Measurements from ENCODE around the gene GOLGA6L25.
"Not testable (repeated sequence)": the region's sequence is repeated elsewhere in the genome, so short reads cannot be mapped to it uniquely, and the experiment has no call there.

Gene GOLGA6L25

GRCh38 chr15:28553268-28553667 is at the start of gene GOLGA6L25:
TSS of gene GOLGA6L25 (plus strand) at chr15:28553568. CDS start at chr15:28553629, 61 bp downstream.
- POLR2A ChIA-PET; DNase-seq (ENCODE audit: extremely low spot score); CTCF ChIA-PET: not testable (repeated sequence)

- POLR2A ChIA-PET; CTCF ChIA-PET; DNase-seq (ENCODE audit: extremely low spot score): not testable (repeated sequence)
These were observed 45.0 kb upstream of the GOLGA6L25 start for GRCh38 chr15:28508217-28508889.

GRCh38 chr15:28514128-28514527 is 39.2 kb upstream of the GOLGA6L25 start:
- CTCF ChIA-PET; DNase-seq (ENCODE audit: extremely low spot score); POLR2A ChIA-PET: not testable (repeated sequence)

GRCh38 chr15:28515208-28515607 is 38.2 kb upstream of the GOLGA6L25 start:
- POLR2A ChIA-PET; DNase-seq (ENCODE audit: extremely low spot score); CTCF ChIA-PET: not testable (repeated sequence)

- DNase-seq (ENCODE audit: extremely low spot score); POLR2A ChIA-PET: not testable (repeated sequence)
These were observed 20.4 kb upstream of the GOLGA6L25 start, which contains the start of gene GOLGA8G for GRCh38 chr15:28532954-28533353. TSS of gene GOLGA8G (minus strand) at chr15:28532971. CDS start at chr15:28532909, 62 bp downstream.

GRCh38 chr15:28573351-28573750 is 20.0 kb downstream of the GOLGA6L25 start:
- POLR2A ChIA-PET; DNase-seq (ENCODE audit: extremely low spot score); CTCF ChIA-PET: not testable (repeated sequence)

More at GRCh38 chr15:28532954-28533353, 20.4 kb upstream of the GOLGA6L25 start, which contains the start of gene GOLGA8G:
- CTCF ChIA-PET, result not testable (repeated sequence)

- DNase-seq (ENCODE audit: extremely low spot score); CTCF ChIA-PET; POLR2A ChIA-PET: not testable (repeated sequence)
These were observed 35.7 kb downstream of the GOLGA6L25 start for GRCh38 chr15:28588977-28589606.

GRCh38 chr15:28589769-28590168 is 36.4 kb downstream of the GOLGA6L25 start:
- POLR2A ChIA-PET; DNase-seq (ENCODE audit: extremely low spot score); CTCF ChIA-PET: not testable (repeated sequence)

GRCh38 chr15:28592395-28592794 is 39.0 kb downstream of the GOLGA6L25 start:
- DNase-seq (ENCODE audit: extremely low spot score); CTCF ChIA-PET; POLR2A ChIA-PET: not testable (repeated sequence)

GRCh38 chr15:28593424-28594129 is 40.2 kb downstream of the GOLGA6L25 start:
- DNase-seq (ENCODE audit: extremely low spot score); POLR2A ChIA-PET; CTCF ChIA-PET: not testable (repeated sequence)

- CTCF ChIA-PET; DNase-seq (ENCODE audit: extremely low spot score); POLR2A ChIA-PET: not testable (repeated sequence)
These were observed 44.1 kb downstream of the GOLGA6L25 start for GRCh38 chr15:28597471-28597870.

GRCh38 chr15:28598209-28598608 is 44.8 kb downstream of the GOLGA6L25 start:
- POLR2A ChIA-PET; DNase-seq (ENCODE audit: extremely low spot score); CTCF ChIA-PET: not testable (repeated sequence)

- CTCF ChIA-PET; DNase-seq (ENCODE audit: extremely low spot score); POLR2A ChIA-PET: not testable (repeated sequence)
These were observed 48.8 kb downstream of the GOLGA6L25 start for GRCh38 chr15:28602152-28602551.

Data from HEK293T (cell line).